ENCODE results near the gene TBC1D16.

Gene TBC1D16

GRCh38 chr17:80035687-80035936, at the start of gene TBC1D16:
Gene TBC1D16, minus strand, starts transcription at chr17:80035872. Its CDS starts 22,325 bp downstream, at chr17:80013547.
- no peak for DNase-seq

- DNase-seq, result no peak
Measured at GRCh38 chr17:80084773-80085172, 49.1 kb upstream of the TBC1D16 start.

DNA sequence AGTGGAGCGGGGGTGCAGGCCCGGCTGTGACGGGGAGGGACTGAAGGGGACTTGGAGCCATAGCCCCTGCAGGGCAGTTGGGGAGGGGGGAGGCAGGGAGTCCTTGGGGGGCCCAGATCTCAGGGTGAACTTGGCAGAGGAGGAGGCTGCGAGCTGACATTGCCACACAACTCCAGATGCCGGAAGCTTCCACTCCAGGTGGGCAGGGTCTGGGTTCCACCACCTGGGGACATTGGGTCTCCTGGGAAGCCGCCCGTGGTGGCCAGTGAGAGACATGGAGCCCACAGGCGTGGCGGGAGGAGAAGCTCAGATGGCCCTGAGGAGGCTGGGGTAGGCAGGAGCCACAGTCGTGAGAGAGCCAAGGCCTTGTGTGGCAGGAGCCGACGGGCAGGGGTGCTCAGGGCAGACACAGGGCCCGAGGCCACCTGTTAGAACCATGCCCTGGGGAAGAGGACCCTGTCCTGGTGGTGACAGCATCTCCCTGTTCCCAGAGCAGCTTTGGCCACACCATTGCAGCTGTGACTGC, 47.5 kb upstream of the TBC1D16 start:
- DNase-seq, result no peak

GRCh38 chr17:80082403-80083135, 46.9 kb upstream of the TBC1D16 start:
- peak; percentile 24 for DNase-seq

GRCh38 chr17:80081596-80081995, 45.9 kb upstream of the TBC1D16 start:
- DNase-seq, result no peak

GRCh38 chr17:80080081-80080480, 44.4 kb upstream of the TBC1D16 start:
- DNase-seq, result no peak

- no peak for DNase-seq
Measured at GRCh38 chr17:80072410-80072809, 36.7 kb upstream of the TBC1D16 start.

DNA sequence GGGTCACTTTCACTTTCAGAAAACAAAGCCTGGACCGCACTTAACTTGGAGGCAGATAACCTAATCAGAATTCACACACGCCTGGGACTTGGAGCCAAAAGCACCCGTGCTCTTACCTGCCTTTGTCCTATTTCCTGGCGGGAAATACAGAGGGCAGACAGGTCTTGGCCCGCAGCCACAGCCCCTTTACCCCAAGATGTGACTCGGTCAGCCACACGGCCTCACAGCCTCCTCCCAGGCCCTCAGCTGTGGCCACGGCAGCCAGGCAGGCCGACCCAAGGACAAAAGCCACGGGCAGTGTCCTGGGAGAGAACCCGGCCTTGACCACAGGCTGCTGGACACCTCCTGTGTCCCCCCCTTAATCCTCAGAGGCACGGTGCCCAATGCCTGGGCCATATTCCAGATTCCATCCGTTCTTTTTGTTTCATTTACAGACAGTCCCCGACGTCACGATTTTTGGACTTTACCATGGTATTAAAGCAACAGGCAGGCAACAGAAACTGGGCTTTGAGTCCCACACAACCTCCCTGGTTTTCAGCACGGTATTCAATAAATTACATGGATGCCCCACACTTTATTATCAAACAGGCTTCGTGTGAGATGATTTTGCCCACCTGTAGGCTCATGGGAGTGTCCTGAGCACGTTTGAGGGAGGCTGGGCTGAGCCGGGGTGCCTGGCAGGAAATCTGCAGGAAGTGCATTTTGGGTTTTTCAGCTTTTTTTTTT, 35.6 kb upstream of the TBC1D16 start:
- DNase-seq, result no peak

GRCh38 chr17:80070375-80071115, 34.9 kb upstream of the TBC1D16 start:
- no peak for DNase-seq

GRCh38 chr17:80068301-80069222, 32.9 kb upstream of the TBC1D16 start:
- DNase-seq, result no peak

GRCh38 chr17:80067393-80067986, 31.8 kb upstream of the TBC1D16 start:
- no peak for DNase-seq

DNA sequence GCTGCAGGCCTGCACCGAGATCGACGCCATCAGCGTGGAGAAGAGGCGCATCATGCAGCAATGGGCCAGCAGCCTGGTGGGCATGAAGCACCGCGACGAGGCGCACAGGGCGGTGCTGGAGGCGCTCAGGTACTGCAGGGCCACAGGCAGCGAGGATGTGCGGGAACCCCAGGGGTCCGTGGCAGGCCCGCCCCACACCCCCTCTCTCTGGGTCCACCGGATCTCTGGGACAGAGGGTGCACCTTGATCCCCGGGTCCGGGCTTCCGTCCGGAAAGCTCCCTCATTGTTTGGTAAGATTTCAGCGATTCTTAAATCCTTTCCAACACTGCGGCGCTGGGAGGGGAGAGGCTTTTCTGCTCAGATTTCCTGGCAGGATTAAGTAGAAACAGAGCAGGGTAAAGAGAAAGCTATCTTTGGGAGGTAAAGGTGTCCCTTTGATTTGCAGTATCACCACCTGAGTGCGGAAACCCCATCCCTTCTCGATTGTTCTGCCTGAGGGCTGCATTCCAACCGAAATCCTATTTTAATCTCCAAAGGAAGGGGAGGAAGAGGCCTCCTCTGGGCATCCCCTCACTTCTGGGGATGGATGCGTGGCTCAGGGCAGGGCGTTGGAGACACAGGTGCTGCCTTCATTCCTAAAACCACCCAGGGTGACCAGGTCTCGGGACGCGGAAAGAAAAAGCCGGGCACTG, 30.0 kb upstream of the TBC1D16 start:
- DNase-seq, result no peak

DNA sequence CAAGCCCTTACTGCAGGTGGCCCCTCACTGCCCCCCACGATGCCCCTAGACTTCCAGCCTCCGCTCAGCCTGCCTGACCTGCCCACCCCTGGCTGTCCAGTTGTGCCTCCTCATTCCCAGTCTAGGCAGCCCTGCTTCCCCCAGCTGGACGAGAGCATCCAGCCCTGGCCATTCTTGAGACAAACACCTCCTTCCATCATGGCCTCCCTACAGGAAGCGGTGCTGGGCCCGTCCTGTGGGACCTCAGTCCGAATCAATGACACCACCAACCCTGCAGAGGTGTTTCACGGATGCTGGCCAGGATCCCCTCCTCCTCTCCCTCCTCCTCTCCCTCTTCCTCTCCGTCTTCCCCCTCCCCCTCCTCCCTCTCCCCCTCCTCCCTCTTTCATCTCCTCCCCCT, 29.0 kb upstream of the TBC1D16 start:
- DNase-seq, result no peak

GRCh38 chr17:80063830-80064585, 28.3 kb upstream of the TBC1D16 start:
- DNase-seq, result no peak

GRCh38 chr17:80061421-80061820, 25.7 kb upstream of the TBC1D16 start:
- no peak for DNase-seq

DNA sequence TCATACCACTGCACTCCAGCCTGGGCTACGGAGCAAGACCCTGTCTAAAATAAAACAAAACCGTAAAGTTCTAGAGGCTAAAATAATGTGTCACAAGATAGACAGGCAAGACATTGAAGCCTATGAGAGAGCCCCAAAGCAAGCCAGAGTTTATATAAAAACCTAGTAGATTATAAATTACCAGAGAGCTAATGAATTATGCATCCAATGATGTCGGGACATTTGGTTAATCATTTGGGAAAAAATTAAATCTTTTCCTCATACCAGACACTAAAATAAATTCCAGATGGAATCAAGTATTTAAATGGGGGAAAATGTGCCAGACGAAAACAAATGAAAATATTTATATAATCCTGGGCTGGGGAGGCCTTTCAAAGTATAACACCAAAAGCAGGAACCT, 25.0 kb upstream of the TBC1D16 start:
- DNase-seq, result no peak

DNA sequence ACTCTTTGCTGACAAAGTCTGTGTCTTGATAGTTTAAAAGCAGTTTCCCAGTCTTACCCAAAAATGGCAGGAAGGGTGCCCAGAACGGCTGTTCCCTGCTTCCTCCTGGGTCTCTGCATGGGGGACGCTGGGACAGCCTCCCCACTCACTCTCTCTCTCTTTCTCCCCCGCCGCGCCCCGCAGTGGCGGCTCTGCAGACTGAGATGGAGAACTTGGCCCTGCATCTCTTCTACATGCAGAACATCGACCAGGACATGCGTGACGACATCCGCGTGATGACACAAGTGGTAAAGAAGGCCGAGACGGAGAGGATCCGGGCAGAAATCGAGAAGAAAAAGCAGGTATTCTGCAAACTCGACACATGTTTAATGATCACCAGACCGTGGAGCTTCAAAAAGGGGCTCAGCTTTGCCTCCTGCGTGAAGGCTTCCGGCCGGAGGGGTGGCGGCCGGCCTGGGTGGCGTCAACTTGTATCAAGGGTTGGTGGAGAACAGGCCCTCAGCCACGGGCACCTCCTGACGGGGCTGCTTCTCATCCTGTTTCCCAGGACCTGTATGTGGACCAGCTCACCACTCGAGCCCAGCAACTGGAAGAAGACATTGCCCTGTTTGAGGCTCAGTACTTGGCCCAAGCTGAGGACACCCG, 22.8 kb upstream of the TBC1D16 start:
- DNase-seq, result no peak

DNA sequence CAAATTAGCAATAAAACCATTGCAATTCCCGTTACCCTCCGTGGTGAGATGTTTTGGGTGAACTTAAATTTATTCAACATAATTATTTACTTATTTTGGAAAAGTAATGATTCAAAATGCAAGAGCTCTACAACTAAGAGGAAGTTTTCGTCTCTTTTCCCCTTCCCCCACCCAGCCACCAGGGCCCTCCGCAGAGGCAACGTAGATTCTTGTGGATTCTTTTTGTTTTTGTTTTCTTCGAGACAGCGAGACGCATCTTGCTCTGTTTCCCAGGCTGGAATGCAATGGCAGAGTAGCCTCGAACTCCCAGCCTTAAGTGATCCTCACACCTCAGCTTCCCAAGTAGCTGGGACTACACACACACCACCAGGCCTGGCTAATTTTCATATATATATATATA, 19.9 kb upstream of the TBC1D16 start:
- DNase-seq, result no peak

DNA sequence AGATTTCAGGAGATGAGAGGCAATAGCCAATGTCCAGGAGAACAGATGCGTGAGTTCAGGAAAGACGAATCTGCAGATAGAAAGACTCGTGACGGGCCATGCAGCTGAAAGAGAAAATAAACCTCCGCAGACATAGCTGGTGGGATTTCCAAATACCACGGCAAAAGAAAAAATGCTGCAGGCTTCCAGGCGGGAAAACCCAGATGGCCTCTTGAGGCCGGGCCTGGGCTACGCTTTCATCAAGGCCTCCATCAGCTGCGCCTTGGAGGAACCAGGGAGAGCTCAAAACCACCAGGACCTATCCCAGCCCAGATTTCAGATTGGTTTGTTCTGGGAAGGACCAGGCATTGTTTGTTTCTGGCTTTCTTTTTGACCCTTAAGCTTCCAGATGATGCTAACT, 17.4 kb upstream of the TBC1D16 start:
- DNase-seq, result no peak

GRCh38 chr17:80051681-80052080, 16.0 kb upstream of the TBC1D16 start:
- DNase-seq, result no peak
